Epithelial cell of esophagus (primary cell): ENCODE measurements around the gene GPR143.

ENCODE experiments used
- DNase-seq: peaks from one replicate; pipeline ENCODE4 v3.0.0; 2010; ENCODE audit warnings: low read depth
- H3K4me3 ChIP-seq: 2 replicates; pipeline ENCODE4 v1.5.1; 2011; ENCODE audit warnings: mild to moderate bottlenecking, low read length, control low read depth
- TF ChIP-seq, protein P1 (sequence below): IDR thresholded peaks from 2 replicates; pipeline ENCODE4 v1.5.1; 2011; ENCODE audit warnings: low read depth, mild to moderate bottlenecking, low read length, control low read depth, inconsistent platforms; ENCODE audit not compliant: insufficient read depth; ENCODE audit errors: missing control alignments

The GPR143 gene

DNA sequence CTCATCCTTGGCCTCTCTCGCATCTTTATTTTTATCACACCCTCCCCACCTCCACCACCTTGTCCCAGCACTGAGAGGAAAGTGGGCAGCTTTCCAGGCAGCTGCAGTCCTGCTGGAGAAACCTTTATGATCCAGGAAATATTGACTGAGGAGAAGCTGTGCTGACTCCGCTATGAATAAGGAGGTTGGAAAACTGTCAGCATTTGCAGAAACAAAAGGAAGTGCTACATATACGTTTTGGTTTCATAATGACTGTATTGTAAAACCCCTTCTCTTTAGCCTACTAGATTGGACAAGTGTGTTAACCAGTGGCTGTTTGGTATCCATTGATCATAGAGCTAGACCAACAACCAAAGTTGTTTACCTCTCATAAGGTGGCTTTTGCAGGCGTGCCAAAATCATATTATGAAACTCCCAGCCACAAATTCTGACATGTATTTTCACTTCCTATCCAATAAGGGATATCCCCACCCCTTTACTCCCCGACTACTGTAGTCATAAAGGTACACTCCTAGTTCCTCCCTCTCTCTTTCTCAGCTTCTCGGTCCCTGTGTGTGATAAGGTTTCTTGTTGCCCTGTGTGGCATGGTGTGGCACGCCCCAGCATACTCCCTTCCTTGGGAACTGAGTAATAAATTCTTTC is 88.4 kb downstream of the GPR143 start:
- H3K4me3 ChIP-seq, result no peak overlapping the region
- DNase-seq, result peak; percentile 68
- TF ChIP-seq, protein P1, sequence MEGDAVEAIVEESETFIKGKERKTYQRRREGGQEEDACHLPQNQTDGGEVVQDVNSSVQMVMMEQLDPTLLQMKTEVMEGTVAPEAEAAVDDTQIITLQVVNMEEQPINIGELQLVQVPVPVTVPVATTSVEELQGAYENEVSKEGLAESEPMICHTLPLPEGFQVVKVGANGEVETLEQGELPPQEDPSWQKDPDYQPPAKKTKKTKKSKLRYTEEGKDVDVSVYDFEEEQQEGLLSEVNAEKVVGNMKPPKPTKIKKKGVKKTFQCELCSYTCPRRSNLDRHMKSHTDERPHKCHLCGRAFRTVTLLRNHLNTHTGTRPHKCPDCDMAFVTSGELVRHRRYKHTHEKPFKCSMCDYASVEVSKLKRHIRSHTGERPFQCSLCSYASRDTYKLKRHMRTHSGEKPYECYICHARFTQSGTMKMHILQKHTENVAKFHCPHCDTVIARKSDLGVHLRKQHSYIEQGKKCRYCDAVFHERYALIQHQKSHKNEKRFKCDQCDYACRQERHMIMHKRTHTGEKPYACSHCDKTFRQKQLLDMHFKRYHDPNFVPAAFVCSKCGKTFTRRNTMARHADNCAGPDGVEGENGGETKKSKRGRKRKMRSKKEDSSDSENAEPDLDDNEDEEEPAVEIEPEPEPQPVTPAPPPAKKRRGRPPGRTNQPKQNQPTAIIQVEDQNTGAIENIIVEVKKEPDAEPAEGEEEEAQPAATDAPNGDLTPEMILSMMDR, result no peak

DNA sequence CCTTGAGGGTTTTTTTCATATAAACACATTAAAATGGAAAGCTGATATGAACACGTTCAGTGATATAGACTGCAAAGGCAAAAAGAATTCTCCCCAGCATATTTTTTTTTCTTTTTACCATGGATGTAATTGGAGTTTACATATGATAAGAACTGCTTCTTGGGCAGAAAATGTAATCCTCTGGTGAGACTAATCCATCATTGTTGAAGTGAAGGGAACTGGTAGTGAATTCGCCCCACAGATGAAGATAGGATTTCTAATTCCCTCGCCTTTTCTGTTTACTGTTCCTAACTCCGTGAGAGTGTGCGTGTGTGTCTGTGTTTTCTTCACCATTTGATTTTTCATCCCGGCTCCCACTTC is 88.9 kb downstream of the GPR143 start:
- TF ChIP-seq, protein P1, result no peak
- H3K4me3 ChIP-seq, result no peak overlapping the region
- no peak for DNase-seq

DNA sequence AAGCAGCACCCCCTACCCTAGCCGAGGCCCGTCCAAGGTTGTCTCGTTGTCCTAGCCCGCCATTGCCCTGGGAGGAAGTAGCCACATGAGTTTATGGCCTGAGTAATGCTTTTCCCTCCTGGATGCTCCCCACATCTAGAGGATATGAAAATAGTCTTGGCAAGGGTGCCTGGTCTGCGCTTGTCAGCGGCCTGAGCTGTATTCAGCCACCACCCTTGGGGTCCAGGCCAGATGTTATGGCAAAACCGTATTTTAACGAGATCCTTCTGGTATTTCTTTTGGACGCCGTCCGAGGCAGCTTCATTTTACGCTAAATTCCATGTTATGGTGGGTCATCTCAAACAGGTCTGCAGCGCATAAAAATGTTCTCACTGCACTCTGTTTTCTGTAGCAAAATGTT is 89.3 kb downstream of the GPR143 start:
- TF ChIP-seq, protein P1, result no peak
- no peak overlapping the region for H3K4me3 ChIP-seq
- no peak for DNase-seq
